Mesendoderm (in vitro differentiated cells): ENCODE results near the gene SLC17A6.

Source experiments
- DNase-seq: peaks from one replicate; pipeline ENCODE4 v3.0.0; 2013
- H2AK5ac ChIP-seq: 2 replicates; pipeline ENCODE4 v1.6.1; 2013; ENCODE audit warnings: low read length, inconsistent platforms
- H2BK120ac ChIP-seq: 2 replicates; pipeline ENCODE4 v1.6.1; 2013; ENCODE audit warnings: low read depth, mild to moderate bottlenecking, low read length, moderate library complexity, mixed read lengths
- H2BK15ac ChIP-seq: replicated peaks from 2 replicates; pipeline ENCODE4 v1.6.1; 2013; ENCODE audit warnings: low read depth, mild to moderate bottlenecking, moderate library complexity
- H2BK5ac ChIP-seq: 2 replicates; pipeline ENCODE4 v1.6.1; 2013; ENCODE audit warnings: low read length, inconsistent platforms
- H3K18ac ChIP-seq: 2 replicates; pipeline ENCODE4 v1.6.1; 2013; ENCODE audit warnings: mild to moderate bottlenecking, low read length, mixed read lengths
- H3K23ac ChIP-seq: one replicate; pipeline ENCODE4 v1.6.1; 2013; ENCODE audit warnings: low read length
- H3K27ac ChIP-seq: 2 replicates; pipeline ENCODE4 v1.5.1; 2013; ENCODE audit warnings: low read depth, mild to moderate bottlenecking, inconsistent platforms, low read length, moderate library complexity
- H3K27me3 ChIP-seq: 2 replicates; pipeline ENCODE4 v1.6.1; 2013; ENCODE audit warnings: low read length, control low read depth, mild to moderate bottlenecking, inconsistent platforms; ENCODE audit not compliant: insufficient read depth, poor library complexity
- H3K36me3 ChIP-seq: 2 replicates; pipeline ENCODE4 v1.6.1; 2013; ENCODE audit warnings: low read length, inconsistent platforms; ENCODE audit not compliant: control insufficient read depth, insufficient read depth
- H3K4ac ChIP-seq: one replicate; pipeline ENCODE4 v1.6.1; 2013; ENCODE audit warnings: low read depth, mild to moderate bottlenecking, low read length, moderate library complexity
- H3K4me1 ChIP-seq: 2 replicates; pipeline ENCODE4 v1.6.1; 2013; ENCODE audit warnings: low read depth, low read length, inconsistent platforms; ENCODE audit not compliant: control insufficient read depth
- H3K4me2 ChIP-seq: 2 replicates; pipeline ENCODE4 v1.6.1; 2013; ENCODE audit warnings: low read length
- H3K4me3 ChIP-seq: 2 replicates; pipeline ENCODE4 v1.5.1; 2013; ENCODE audit warnings: mild to moderate bottlenecking, low read length
- H3K56ac ChIP-seq: one replicate; pipeline ENCODE4 v1.6.1; 2013; ENCODE audit warnings: low read length
- H3K79me1 ChIP-seq: 2 replicates; pipeline ENCODE4 v1.6.1; 2013; ENCODE audit warnings: low read length, inconsistent platforms
- H3K79me2 ChIP-seq: 2 replicates; pipeline ENCODE4 v1.6.1; 2013; ENCODE audit warnings: mild to moderate bottlenecking, low read length; ENCODE audit not compliant: control insufficient read depth, insufficient read depth
- H3K9ac ChIP-seq: 2 replicates; pipeline ENCODE4 v1.6.1; 2013; ENCODE audit warnings: low read length, inconsistent platforms
- H4K5ac ChIP-seq: one replicate; pipeline ENCODE4 v1.6.1; 2013; ENCODE audit warnings: low read length
- H4K8ac ChIP-seq: one replicate; pipeline ENCODE4 v1.6.1; 2013; ENCODE audit warnings: low read depth, mild to moderate bottlenecking, control low read depth, low read length, moderate library complexity
- WGBS: extraction: QIAGEN DNeasy Blood & Tissue Kit; methylation state at CpG from one replicate; pipeline ENCODE4 v1.1.7; 2013; ENCODE audit warnings: low lambda C conversion rate, missing lambda C conversion rate; ENCODE audit not compliant: insufficient coverage; ENCODE audit errors: extremely low coverage; 5-methylcytosine and 5-hydroxymethylcytosine counted together

Gene SLC17A6

DNA sequence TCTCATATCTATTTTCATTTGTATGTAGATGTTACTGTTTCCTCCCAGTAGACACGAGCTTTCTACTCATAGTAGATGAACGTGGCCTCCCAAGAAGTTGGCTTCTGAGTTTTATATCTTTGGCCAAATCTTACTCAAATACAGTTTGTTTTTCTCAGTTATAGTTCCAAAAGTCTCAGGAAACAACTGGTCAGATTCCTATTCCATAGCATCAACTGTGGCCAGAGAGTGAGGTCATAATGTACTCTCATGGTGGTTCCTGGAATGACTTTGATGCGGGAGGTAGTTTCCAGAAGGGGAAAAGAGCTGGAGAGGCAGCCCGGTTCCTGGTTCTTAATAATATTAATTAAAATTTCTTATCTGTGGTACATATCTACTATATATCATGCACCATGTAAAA, 77.3 kb downstream of the SLC17A6 start:
- H2BK15ac ChIP-seq = no peak overlapping the region
- DNase-seq = no peak
- WGBS = no CpG with 5 or more reads among the region's 4 CpGs

DNA sequence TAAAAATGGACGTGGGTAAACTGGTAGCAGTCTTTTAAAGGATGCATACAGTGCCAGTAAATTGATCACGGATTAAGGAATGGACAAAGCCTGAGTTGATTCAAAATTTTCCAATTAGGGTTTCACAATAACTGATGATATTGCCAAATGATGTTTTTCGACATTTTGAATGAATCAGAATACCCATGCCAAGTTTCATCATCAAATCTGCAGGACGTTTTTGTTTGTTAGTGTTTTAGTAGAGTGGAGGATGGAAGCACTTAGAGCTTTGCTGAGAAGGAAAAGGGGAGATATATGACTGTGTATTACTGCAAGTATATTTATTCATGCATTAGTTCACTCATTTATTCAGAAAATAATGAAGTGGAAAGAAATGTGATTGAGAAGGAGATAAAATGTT, 78.3 kb downstream of the SLC17A6 start:
- Histone ChIP-seq H3K27ac (no peak overlapping the region), H3K4ac (no peak overlapping the region), H4K5ac (no peak overlapping the region), H3K27me3 (no peaks in the 10 kb centered on the region), H3K4me3 (no peak overlapping the region), H3K56ac (no peak overlapping the region), H3K18ac (no peak overlapping the region), H2AK5ac (no peak overlapping the region), H3K4me2 (no peak overlapping the region), H3K79me2 (no peaks in the 10 kb centered on the region), H3K23ac (no peak overlapping the region), H2BK120ac (no peak overlapping the region), H3K36me3 (no peaks in the 10 kb centered on the region), H2BK15ac (no peak overlapping the region), H3K9ac (no peak overlapping the region), H3K79me1 (no peaks in the 10 kb centered on the region), H3K4me1 (no peaks in the 10 kb centered on the region), H4K8ac (no peak overlapping the region), H2BK5ac (no peak overlapping the region)
- no peak for DNase-seq
- no CpG with 5 or more reads among the region's 4 CpGs for WGBS

More for the DNA sequence above, 77.3 kb downstream of the SLC17A6 start:
- H3K79me2 ChIP-seq = no peaks in the 10 kb centered on the region
- no peak overlapping the region for H2BK120ac ChIP-seq
- H3K4me2 ChIP-seq = no peak overlapping the region
- no peak overlapping the region for H3K4me3 ChIP-seq
- H4K5ac ChIP-seq = no peak overlapping the region
- H3K79me1 ChIP-seq = no peaks in the 10 kb centered on the region
- no peak overlapping the region for H3K27ac ChIP-seq
- no peak overlapping the region for H3K18ac ChIP-seq
- no peaks in the 10 kb centered on the region for H3K4me1 ChIP-seq
- no peak overlapping the region for H3K56ac ChIP-seq
- H2AK5ac ChIP-seq = no peak overlapping the region
- no peak overlapping the region for H4K8ac ChIP-seq
- H3K36me3 ChIP-seq = no peaks in the 10 kb centered on the region
- H3K9ac ChIP-seq = no peak overlapping the region
- H3K23ac ChIP-seq = no peak overlapping the region
- no peak overlapping the region for H3K4ac ChIP-seq
- no peaks in the 10 kb centered on the region for H3K27me3 ChIP-seq
- H2BK5ac ChIP-seq = no peak overlapping the region

DNA sequence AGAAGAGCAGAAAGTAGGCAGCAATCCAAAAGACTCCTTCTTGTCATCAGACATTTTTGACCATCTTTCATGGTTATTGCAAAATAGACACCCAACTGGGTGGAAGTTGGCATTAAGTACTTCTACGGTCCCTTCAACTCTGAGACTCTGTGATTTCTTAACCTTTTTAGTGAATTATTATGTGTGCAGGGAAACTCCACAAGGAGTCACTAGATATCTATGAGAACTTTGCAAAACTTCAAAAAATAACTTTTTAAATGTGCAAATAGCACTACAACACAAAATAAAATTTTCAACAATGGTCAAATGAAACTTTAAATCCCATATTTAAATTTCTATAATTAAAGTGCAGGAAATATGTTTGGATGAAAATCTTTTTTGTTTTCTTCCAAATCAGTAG, 88.7 kb downstream of the SLC17A6 start:
- no peaks in the 10 kb centered on the region for H3K79me2 ChIP-seq
- no peak overlapping the region for H3K18ac ChIP-seq
- no peak overlapping the region for H4K5ac ChIP-seq
- no peak overlapping the region for H2BK120ac ChIP-seq
- no peak overlapping the region for H2AK5ac ChIP-seq
- H3K79me1 ChIP-seq = no peaks in the 10 kb centered on the region
- WGBS = no CpG with 5 or more reads among the region's 1 CpG
- no peak overlapping the region for H2BK15ac ChIP-seq
- no peak overlapping the region for H3K4me2 ChIP-seq
- H3K36me3 ChIP-seq = no peaks in the 10 kb centered on the region
- H3K23ac ChIP-seq = no peak overlapping the region
- H3K27ac ChIP-seq = no peak overlapping the region
- H3K4me1 ChIP-seq = no peaks in the 10 kb centered on the region
- H3K4me3 ChIP-seq = no peak overlapping the region
- no peaks in the 10 kb centered on the region for H3K27me3 ChIP-seq
- H2BK5ac ChIP-seq = no peak overlapping the region
- no peak overlapping the region for H3K56ac ChIP-seq
- no peak overlapping the region for H3K9ac ChIP-seq
- H4K8ac ChIP-seq = no peak overlapping the region
- no peak for DNase-seq
- H3K4ac ChIP-seq = no peak overlapping the region
